RWPE1 (cell line): ENCODE data around the gene ADAM12.
"Not testable (repeated sequence)": the region's sequence is repeated elsewhere in the genome, so short reads cannot be mapped to it uniquely, and the experiment has no call there.

Experiments
- CTCF ChIA-PET: fragments of 350-600 bp; sonication (Branson Sonifier 250); formaldehyde crosslinking; extraction: SDS; loops from one replicate; lab custom pipeline; 2021; lab: Yijun Ruan, JAX
- POLR2A ChIA-PET: fragments of 400-600 bp; formaldehyde crosslinking; extraction: SDS; loops from one replicate; lab custom pipeline; 2020; ENCODE audit warnings: antibody characterized with exemption; ENCODE audit not compliant: low non-redundant PET; lab: Yijun Ruan, JAX
- DNase-seq: peaks from one replicate; pipeline ENCODE4 v3.0.0; 2012; ENCODE audit warnings: low spot score
- H3K27ac ChIP-seq: fragments of 450-650 bp; 2 replicates; pipeline ENCODE4 v1.5.1; 2017
- CTCF ChIP-seq: fragments of 450-650 bp; conservative IDR thresholded peaks from 2 replicates; pipeline ENCODE4 v1.5.1; 2017; ENCODE audit warnings: low read depth, mild to moderate bottlenecking

ADAM12 gene

GRCh38 chr10:126350216-126350992, 37.9 kb downstream of the ADAM12 start:
- peak; percentile 80 for DNase-seq
- no peak overlapping the region for H3K27ac ChIP-seq

GRCh38 chr10:126349676-126350075, 38.6 kb downstream of the ADAM12 start:
- ChIA-PET POLR2A (no interaction called here), CTCF (no interaction called here)
- no peak for TF ChIP-seq CTCF
- no peak for DNase-seq
- H3K27ac ChIP-seq: no peak overlapping the region

More at GRCh38 chr10:126350216-126350992, 37.9 kb downstream of the ADAM12 start:
- TF ChIP-seq CTCF: no peak
- ChIA-PET POLR2A (no interaction called here), CTCF (interaction anchor here (1.2 kb wide), 1 partner anchor 416 kb away, joined by 3 read pairs; no protein-coding TSS in a partner anchor)

GRCh38 chr10:126349101-126349500, 39.2 kb downstream of the ADAM12 start:
- DNase-seq: no peak
- no peak for TF ChIP-seq CTCF
- CTCF ChIA-PET: no interaction called here
- no peak overlapping the region for H3K27ac ChIP-seq
- POLR2A ChIA-PET: no interaction called here

- DNase-seq, CTCF ChIA-PET, H3K27ac ChIP-seq, POLR2A ChIA-PET: not testable (repeated sequence)
These were observed 44.8 kb downstream of the ADAM12 start for GRCh38 chr10:126343496-126343895.

DNA sequence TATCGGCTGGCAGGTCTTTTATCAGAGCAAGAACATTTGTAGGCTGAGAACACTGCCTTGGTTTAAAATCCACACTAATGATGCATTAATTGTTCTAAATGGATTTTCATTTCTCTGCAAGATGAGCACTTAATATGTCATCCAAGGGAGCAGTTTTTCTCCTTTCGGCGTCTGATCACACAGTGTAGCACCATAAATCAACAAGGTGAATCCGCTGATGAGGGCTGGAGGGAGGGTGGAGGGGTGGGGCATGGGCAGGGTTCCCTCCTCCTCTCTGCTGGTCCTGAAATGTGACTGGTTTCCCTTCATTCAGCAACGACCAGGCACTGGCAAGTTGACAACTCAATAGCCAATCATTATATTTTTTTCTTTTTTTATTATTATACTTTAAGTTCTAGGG, 45.6 kb downstream of the ADAM12 start:
- H3K27ac ChIP-seq: no peak overlapping the region
- no peak for DNase-seq
- CTCF ChIA-PET: no interaction called here
- POLR2A ChIA-PET: no interaction called here
- no peak for TF ChIP-seq CTCF

- DNase-seq: no peak
- H3K27ac ChIP-seq: no peak overlapping the region
- ChIA-PET POLR2A (no interaction called here), CTCF (no interaction called here)
- TF ChIP-seq CTCF: no peak
These were observed 46.8 kb downstream of the ADAM12 start for GRCh38 chr10:126341491-126341890.

GRCh38 chr10:126337251-126337810, 50.9 kb downstream of the ADAM12 start:
- DNase-seq: no peak
- H3K27ac ChIP-seq: no peak overlapping the region
- TF ChIP-seq CTCF: no peak
- POLR2A ChIA-PET: no interaction called here
- CTCF ChIA-PET: interaction anchor here (0.5 kb wide), 1 partner anchor 404 kb away, joined by 3 read pairs; no protein-coding TSS in a partner anchor
